GM19351 (cell line): ENCODE results near the gene MSLN.
A peak's percentile ranks its signal among the peaks of the same experiment; 100 is the strongest.

Experiments used
- ATAC-seq: cut with Tn5 transposase; IDR thresholded peaks from one replicate; pipeline ENCODE4 v1.9.1; 2021; ENCODE audit warnings: mild to moderate bottlenecking, moderate library complexity; ENCODE audit not compliant: unreplicated experiment

The MSLN gene

GRCh38 chr16:788399-789126 is 28.0 kb downstream of the MSLN start, which contains the start of gene CHTF18:
TSS of gene CHTF18 (plus strand) at chr16:788620. CDS start at chr16:788685, 65 bp downstream.
- ATAC-seq, result peak; percentile 74

- no peak for ATAC-seq
Measured at GRCh38 chr16:789191-789850, 28.8 kb downstream of the MSLN start.

GRCh38 chr16:790086-790485 is 29.6 kb downstream of the MSLN start:
- no peak for ATAC-seq

- no peak for ATAC-seq
Measured at GRCh38 chr16:791131-791530, 30.6 kb downstream of the MSLN start.

GRCh38 chr16:792221-792995 is 31.9 kb downstream of the MSLN start:
- ATAC-seq, result no peak

- ATAC-seq, result no peak
Measured at GRCh38 chr16:793414-793813, 32.9 kb downstream of the MSLN start.

- no peak for ATAC-seq
Measured at GRCh38 chr16:794091-794822, 33.7 kb downstream of the MSLN start.

- no peak for ATAC-seq
Measured at GRCh38 chr16:794853-795466, 34.4 kb downstream of the MSLN start.

- ATAC-seq, result no peak
Measured at GRCh38 chr16:795580-796229, 35.2 kb downstream of the MSLN start.

GRCh38 chr16:796296-797119 is 36.0 kb downstream of the MSLN start:
- no peak for ATAC-seq

- ATAC-seq, result no peak
Measured at GRCh38 chr16:797120-797420, 36.5 kb downstream of the MSLN start.

GRCh38 chr16:797686-798085 is 37.2 kb downstream of the MSLN start:
- ATAC-seq, result no peak

GRCh38 chr16:798666-799065 is 38.1 kb downstream of the MSLN start:
- no peak for ATAC-seq

- no peak for ATAC-seq
Measured at GRCh38 chr16:799111-799947, 38.8 kb downstream of the MSLN start.

- no peak for ATAC-seq
Measured at GRCh38 chr16:799948-800833, 39.7 kb downstream of the MSLN start, which contains the start of gene GNG13. TSS of gene GNG13 (minus strand) at chr16:800734. CDS start at chr16:799077, 1,657 bp downstream.

- ATAC-seq, result no peak
Measured at GRCh38 chr16:800834-801511, 40.4 kb downstream of the MSLN start.
